ENCODE data around the gene LIPC. TPM values are rescaled to one million over a fixed set of nuclear protein-coding genes. Genes with fewer than 3 reads are reported as not detected.

Gene LIPC
- total and polyA plus RNA-seq, 8 donors, result 0.23 to 7.5 (median 0.76) TPM; not detected in 4

- Histone ChIP-seq H3K27ac (no peak overlapping the region), H3K27me3 (no peaks in the 10 kb centered on the region), H3K36me3 (no peaks in the 10 kb centered on the region), H3K4me3 (no peak overlapping the region), H3K4me1 (peaks cover 0 to 3% (median 0%) of the 10 kb centered on the region in 4 donors), H3K9me3 (no peaks in the 10 kb centered on the region)
- 83 to 91% (median 86%) methylated on average over 4 of the region's 4 CpGs for WGBS, 5 donors
- TF ChIP-seq POLR2AphosphoS5 (IDR thresholded peaks at IDR 0.05) (no peak), CTCF (IDR thresholded peaks at IDR 0.05) (no peak), POLR2A (IDR thresholded peaks at IDR 0.05) (no peak), EP300 (IDR thresholded peaks at IDR 0.05) (no peak)
- intact Hi-C loops (cut with DNase I; ENCODE audit: low total_unique reads), result no loop called here
- DNase-seq, result no peak
Observed at GRCh38 chr15:58433597-58434333, 2.0 kb downstream of the LIPC start.

- TF ChIP-seq CTCF (IDR thresholded peaks at IDR 0.05) (no peak), POLR2A (IDR thresholded peaks at IDR 0.05) (no peak)
- 75 to 89% (median 83%) methylated on average over 10 of the region's 10 CpGs for WGBS, 5 donors
- Histone ChIP-seq H3K36me3 (no peaks in the 10 kb centered on the region), H3K27me3 (no peaks in the 10 kb centered on the region), H3K27ac (no peak overlapping the region), H3K4me1 (peaks cover 2 to 9% (median 3%) of the 10 kb centered on the region in 4 donors), H3K9me3 (no peaks in the 10 kb centered on the region), H3K4me3 (no peak overlapping the region)
- intact Hi-C loops (cut with DNase I; ENCODE audit: low total_unique reads), result no loop called here
- no peak for DNase-seq
Observed at GRCh38 chr15:58434334-58434875, 2.6 kb downstream of the LIPC start.

GRCh38 chr15:58436552-58436951 is 4.8 kb downstream of the LIPC start:
- no peaks in the 10 kb centered on the region for H3K9me3 ChIP-seq
- no peaks in the 10 kb centered on the region for H3K27me3 ChIP-seq
- H3K4me1 ChIP-seq, result peaks cover 10 to 29% (median 18%) of the 10 kb centered on the region in 4 donors
- intact Hi-C loops (cut with DNase I; ENCODE audit: low total_unique reads), result no loop called here
- no peaks in the 10 kb centered on the region for H3K36me3 ChIP-seq
- WGBS, 5 donors, result 83 to 98% (median 97%) methylated on average over 4 of the region's 4 CpGs
- H3K4me3 ChIP-seq, result no peak overlapping the region
- TF ChIP-seq CTCF (IDR thresholded peaks at IDR 0.05) (no peak), POLR2A (IDR thresholded peaks at IDR 0.05) (no peak), POLR2AphosphoS5 (IDR thresholded peaks at IDR 0.05) (no peak), EP300 (IDR thresholded peaks at IDR 0.05) (no peak)
- DNase-seq, result no peak
- H3K27ac ChIP-seq, result no peak overlapping the region

- no peaks in the 10 kb centered on the region for H3K9me3 ChIP-seq
- no peaks in the 10 kb centered on the region for H3K27me3 ChIP-seq
- WGBS, 5 donors, result 91 to 98% (median 93%) methylated on average over 9 of the region's 9 CpGs
- no peak overlapping the region for H3K4me3 ChIP-seq
- no peaks in the 10 kb centered on the region for H3K36me3 ChIP-seq
- DNase-seq, result no peak
- TF ChIP-seq EP300 (IDR thresholded peaks at IDR 0.05), result no peak
- intact Hi-C loops (cut with DNase I; ENCODE audit: low total_unique reads), result no loop called here
- H3K27ac ChIP-seq, result no peak overlapping the region
- peaks cover 10 to 36% (median 23%) of the 10 kb centered on the region in 4 donors for H3K4me1 ChIP-seq
Observed at GRCh38 chr15:58437531-58438105, 5.8 kb downstream of the LIPC start.

GRCh38 chr15:58438111-58438510 is 6.3 kb downstream of the LIPC start:
- TF ChIP-seq POLR2AphosphoS5 (IDR thresholded peaks at IDR 0.05), result no peak
- no peak for TF ChIP-seq CTCF (IDR thresholded peaks at IDR 0.05)
- TF ChIP-seq EP300 (IDR thresholded peaks at IDR 0.05), result no peak
- TF ChIP-seq POLR2A (IDR thresholded peaks at IDR 0.05), result no peak
- intact Hi-C loops (cut with DNase I; ENCODE audit: low total_unique reads), result no loop called here
- Histone ChIP-seq H3K36me3 (no peaks in the 10 kb centered on the region), H3K27me3 (no peaks in the 10 kb centered on the region), H3K4me1 (peaks cover 10 to 37% (median 24%) of the 10 kb centered on the region in 4 donors), H3K27ac (no peak overlapping the region), H3K9me3 (no peaks in the 10 kb centered on the region), H3K4me3 (no peak overlapping the region)
- 92 to 95% (median 94%) methylated on average over 3 to 9 of the region's 9 CpGs for WGBS, 5 donors
- DNase-seq, result no peak

Measured in stomach (tissue), 9 donors.